ENCODE measurements around the gene OPCML.

The OPCML gene

GRCh38 chr11:133107763-133108162 lies 424.5 kb downstream of the OPCML start:
- TF ChIP-seq CTCF (IDR thresholded peaks at IDR 0.05; ENCODE audit: control extremely low read depth, extremely low read depth, low read depth, missing control alignments) = no peak
- ChIA-PET CTCF (no interaction called here), POLR2A (no interaction called here)
- DNase-seq (ENCODE audit: extremely low spot score) = no peak

GRCh38 chr11:133107136-133107535 lies 425.2 kb downstream of the OPCML start:
- TF ChIP-seq CTCF (IDR thresholded peaks at IDR 0.05; ENCODE audit: control extremely low read depth, extremely low read depth, low read depth, missing control alignments) = no peak
- DNase-seq (ENCODE audit: extremely low spot score) = no peak
- CTCF ChIA-PET = no interaction called here
- POLR2A ChIA-PET = no interaction called here

- CTCF ChIA-PET = no interaction called here
- POLR2A ChIA-PET = no interaction called here
- no peak for DNase-seq (ENCODE audit: extremely low spot score)
- no peak for TF ChIP-seq CTCF (IDR thresholded peaks at IDR 0.05; ENCODE audit: control extremely low read depth, extremely low read depth, low read depth, missing control alignments)
Measured at GRCh38 chr11:133106417-133106816, 425.9 kb downstream of the OPCML start.

DNA sequence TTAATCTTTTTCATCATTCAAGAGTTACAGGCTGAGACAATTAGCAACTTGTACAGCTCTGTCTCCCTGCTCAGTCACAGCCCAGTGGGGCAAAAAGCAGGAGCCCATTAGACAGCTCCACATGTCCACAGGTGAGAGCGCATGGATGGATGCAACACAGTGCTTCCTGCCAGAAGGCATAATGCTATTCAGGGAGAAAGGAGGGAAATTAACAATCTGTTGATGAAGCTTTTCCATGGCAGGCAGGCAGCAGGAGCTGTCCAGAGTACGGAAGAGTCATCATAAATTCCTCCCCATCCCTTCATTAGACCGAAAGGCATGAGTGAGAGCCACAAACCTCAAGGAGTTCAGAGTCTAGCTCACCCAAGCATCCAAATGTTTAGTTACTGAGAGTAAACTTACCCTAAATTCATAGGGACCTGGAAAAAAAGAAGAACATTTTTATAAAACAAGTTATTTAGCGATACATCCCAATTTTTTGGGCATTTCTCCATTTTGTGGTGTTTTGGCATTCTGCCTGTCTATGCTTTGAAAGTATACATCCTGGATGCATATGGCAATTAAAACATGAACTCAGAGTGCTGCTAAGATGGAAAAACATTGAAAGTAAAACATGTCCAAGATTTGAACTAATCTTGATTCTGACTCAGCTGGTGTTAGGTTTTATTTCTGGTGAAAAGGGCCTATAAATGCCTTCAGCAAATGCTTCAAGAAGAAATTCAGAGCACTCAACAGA lies 428.1 kb downstream of the OPCML start:
- DNase-seq (ENCODE audit: extremely low spot score) = no peak
- CTCF ChIA-PET = interaction anchor here (1.1 to 1.2 kb wide), 3 partner anchors 11 to 31 kb away, joined by 3 read pairs; no protein-coding TSS in a partner anchor
- TF ChIP-seq CTCF (IDR thresholded peaks at IDR 0.05; ENCODE audit: control extremely low read depth, extremely low read depth, low read depth, missing control alignments) = no peak
- POLR2A ChIA-PET = no interaction called here

DNA sequence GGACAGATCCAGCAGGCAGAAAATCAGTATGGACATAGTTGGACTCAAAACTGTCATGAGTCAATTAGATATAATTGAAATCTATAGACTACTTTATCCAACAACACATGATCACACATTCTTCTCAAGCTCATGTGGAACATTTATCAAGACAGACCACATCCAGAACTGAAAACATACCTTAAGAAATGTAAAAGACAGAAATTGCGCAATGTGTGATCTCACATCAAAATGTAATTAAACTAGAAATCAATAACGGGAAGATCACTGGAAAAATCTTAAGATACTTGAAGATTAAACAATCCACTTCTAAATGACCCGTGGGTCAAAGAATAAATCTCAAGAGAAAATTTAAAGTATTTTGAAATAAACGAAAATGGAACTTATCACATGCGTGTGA lies 435.3 kb downstream of the OPCML start:
- ChIA-PET POLR2A (no interaction called here), CTCF (no interaction called here)
- TF ChIP-seq CTCF (IDR thresholded peaks at IDR 0.05; ENCODE audit: control extremely low read depth, extremely low read depth, low read depth, missing control alignments) = no peak
- DNase-seq (ENCODE audit: extremely low spot score) = no peak

DNA sequence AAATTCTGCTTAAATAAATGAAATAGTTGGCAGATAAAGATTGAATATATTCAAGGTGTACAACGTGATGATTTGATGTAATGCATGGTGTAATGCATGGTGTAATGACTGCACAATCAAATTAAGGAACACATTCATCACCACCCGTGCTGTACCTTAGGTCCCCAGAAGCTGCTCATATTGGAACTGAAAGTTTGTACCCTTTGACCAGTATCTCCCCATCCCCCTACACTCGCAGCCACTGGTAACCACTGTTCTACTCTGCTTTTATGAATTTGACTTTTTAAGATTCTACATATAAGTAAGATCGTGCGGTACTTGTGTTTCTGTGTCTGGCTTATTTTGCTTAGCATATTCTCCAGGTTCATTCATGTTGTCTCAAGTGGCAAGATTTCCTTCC lies 445.8 kb downstream of the OPCML start:
- no peak for TF ChIP-seq CTCF (IDR thresholded peaks at IDR 0.05; ENCODE audit: control extremely low read depth, extremely low read depth, low read depth, missing control alignments)
- ChIA-PET CTCF (interaction anchor here (1.2 kb wide), 2 partner anchors 8 to 48 kb away, joined by 4 read pairs; no protein-coding TSS in a partner anchor), POLR2A (no interaction called here)
- no peak for DNase-seq (ENCODE audit: extremely low spot score)
